Activated CD8-positive, alpha-beta memory T cell treated with anti-CD3 and anti-CD28 coated beads, Interleukin-2, amount 50 U/mL, for 48 hours (primary cell): ENCODE measurements around the gene UVSSA.
A peak's percentile ranks its signal among the peaks of the same experiment; 100 is the strongest.

Source experiments
- DNase-seq: peaks from one replicate; pipeline ENCODE4 v3.0.0-alpha.2; 2020

Gene UVSSA, protein sequence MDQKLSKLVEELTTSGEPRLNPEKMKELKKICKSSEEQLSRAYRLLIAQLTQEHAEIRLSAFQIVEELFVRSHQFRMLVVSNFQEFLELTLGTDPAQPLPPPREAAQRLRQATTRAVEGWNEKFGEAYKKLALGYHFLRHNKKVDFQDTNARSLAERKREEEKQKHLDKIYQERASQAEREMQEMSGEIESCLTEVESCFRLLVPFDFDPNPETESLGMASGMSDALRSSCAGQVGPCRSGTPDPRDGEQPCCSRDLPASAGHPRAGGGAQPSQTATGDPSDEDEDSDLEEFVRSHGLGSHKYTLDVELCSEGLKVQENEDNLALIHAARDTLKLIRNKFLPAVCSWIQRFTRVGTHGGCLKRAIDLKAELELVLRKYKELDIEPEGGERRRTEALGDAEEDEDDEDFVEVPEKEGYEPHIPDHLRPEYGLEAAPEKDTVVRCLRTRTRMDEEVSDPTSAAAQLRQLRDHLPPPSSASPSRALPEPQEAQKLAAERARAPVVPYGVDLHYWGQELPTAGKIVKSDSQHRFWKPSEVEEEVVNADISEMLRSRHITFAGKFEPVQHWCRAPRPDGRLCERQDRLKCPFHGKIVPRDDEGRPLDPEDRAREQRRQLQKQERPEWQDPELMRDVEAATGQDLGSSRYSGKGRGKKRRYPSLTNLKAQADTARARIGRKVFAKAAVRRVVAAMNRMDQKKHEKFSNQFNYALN

DNA sequence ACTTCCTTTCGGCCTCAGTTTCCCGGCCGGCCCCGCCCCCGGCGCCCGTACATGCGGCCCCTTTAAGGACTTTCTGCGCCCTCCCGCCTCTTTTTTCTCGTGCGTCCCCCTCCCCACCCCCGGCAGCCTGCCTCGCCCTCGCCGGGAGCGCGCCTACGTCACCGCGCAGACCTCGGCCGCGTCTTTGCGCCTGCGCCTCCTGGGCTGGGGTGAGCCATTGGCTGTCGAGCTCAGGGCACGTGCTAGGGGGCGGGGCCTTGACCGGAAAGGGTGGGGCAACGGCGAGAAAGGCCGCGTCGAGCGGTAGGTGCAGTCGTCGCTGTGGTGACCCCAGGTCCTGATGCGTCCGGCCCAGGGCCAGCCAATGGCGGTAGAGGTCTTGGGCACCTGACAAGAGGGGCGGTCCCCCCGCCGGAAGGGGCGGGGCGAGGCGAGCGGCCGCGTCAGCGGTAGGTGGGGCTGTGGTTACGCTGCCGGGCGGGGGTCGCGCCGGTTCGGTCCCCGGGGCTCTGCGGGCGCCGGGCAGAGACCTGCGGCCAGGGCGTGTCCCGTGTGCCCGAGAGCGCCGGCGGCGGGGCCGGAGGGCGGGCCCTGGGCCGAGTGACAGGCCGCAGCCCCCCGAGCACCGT is at the start of gene UVSSA:
Gene UVSSA, plus strand, starts transcription at position 428 of the 629 bp plus-strand sequence. CDS start 884 bp downstream, outside the sequence.
- peak; percentile 100 for DNase-seq

DNA sequence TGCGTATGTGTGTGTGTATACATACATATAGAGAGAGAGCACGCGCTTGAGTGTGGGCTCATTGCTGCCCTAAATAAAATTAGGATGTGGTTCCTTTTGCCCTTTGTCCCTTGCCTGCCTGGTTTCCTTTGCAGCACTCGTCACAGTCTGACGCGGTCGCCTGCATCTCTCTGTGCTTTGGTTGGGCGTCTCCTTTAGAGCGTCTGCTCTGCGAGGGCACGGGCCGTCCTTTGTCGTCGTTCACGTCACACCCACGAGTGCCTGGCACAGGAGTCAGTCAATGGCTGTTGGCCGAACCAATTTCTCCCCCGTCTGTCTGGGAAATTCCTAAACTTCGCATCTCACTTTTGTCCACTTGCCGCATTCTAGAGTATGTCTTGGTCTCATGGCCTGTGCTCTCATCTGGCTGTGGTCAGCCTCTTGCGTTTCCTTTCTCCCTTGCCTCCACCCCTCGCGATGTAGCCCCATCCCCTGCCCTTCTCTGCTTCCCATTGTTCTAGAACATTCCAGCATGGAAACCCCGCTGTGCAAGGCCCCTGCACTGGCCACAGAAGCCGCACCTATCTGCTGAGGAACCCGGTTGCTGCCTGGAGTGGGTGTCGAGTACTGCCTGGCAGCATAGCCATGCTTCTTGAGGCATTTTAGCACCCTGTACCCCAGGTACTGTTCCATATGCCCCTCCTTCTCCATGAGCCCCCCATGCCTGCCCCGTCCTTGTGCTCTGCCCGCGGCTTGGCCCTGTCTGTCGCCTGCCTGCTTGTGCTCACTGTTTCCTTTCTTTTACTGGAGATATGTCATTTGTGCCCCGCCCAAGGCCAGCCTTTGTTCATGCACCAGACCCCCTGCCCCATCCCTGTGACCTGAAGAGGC is 49.3 kb upstream of the UVSSA start:
- no peak for DNase-seq

DNA sequence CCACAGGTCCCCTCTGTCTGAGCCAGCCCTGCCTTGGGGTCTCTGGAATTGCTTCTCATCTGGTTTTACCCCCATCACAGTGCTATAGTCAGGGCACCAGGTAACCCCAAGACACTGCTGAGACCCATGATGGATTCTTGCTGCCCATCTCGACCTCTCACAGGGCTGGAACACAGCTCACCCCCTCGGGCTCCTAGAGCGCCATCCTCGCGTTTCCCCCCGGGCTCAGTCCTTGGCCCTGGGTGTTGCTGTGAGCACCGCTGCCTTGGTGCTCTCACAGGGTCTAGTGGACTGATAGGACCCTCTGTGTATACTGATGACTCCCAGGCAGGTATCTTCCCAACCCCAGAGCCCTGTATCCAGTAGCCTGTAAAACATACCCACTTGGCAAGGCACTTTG is 48.5 kb upstream of the UVSSA start:
- no peak for DNase-seq

DNA sequence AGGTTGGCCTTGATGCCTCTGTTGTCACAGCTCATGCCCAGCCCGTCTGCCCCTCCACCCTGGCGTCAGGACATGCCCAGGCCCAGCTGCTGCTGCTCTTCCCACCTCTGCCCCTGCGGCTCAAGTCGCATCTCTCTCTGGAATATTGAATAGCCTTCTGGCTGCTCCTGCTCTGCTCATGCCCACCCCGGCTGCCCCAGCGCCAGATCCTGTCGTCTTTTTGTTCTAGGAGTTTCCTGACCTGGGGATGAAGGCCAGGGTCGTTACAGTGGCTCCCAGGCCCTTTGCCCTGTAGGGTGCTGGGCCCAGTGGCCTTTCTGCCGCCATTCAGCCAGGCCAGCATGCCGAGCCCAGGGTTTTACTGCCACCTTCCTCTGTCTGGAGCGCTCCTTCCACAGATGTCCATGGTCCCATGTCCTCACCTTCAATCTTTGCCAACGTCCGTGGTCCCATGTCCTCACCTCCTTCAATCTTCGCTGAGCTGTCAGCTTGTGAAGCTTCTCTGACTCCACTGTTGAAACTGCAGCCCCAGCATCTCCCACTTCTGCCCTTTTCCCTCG is 47.6 kb upstream of the UVSSA start:
- no peak for DNase-seq

DNA sequence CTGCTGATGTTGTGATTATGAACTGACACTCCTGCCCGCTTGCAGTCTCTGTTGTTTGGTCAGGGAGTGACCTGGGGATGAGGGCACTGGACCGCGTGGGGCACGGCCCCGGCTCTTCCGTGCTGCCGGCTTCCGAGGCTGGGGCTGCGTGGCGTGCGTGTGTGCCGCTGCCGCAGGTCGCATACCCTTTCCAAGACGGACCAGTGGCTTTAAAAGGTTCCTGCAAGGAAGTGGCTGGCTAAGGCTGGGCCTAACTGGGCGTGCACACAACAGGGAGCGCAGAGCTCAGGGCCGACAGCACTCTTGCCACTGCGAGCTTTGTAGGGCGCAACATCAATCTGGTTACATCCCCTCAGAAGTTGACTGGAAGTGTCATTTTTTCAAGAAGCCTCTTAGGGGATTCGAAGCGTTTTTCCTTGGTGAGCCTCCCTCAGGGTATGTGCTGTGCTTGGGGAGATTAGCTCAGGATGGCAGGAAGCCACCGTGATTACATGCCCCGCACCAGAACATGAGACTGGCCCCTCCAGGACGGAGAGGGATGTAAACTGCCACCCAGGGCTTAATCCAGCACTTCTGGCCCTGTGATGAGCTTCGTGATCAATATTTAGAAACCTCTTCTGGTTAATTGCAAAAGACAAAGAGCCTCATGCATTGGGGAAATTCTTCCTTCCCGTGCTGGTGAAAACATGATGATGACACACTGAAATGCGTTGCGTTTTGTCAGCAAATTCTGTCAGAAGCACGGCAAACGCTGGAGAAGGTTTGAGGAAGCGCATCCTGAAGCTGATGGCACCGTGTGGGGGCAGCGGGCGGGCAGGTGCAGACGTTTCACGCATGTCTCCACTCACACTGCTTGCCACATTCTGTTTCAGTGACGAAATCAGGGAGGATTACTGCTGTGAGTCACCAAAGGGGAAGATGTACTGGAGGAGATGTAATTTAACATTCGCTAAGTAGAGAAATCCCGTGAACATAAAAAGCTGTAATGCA is 46.2 kb upstream of the UVSSA start:
- DNase-seq = no peak

DNA sequence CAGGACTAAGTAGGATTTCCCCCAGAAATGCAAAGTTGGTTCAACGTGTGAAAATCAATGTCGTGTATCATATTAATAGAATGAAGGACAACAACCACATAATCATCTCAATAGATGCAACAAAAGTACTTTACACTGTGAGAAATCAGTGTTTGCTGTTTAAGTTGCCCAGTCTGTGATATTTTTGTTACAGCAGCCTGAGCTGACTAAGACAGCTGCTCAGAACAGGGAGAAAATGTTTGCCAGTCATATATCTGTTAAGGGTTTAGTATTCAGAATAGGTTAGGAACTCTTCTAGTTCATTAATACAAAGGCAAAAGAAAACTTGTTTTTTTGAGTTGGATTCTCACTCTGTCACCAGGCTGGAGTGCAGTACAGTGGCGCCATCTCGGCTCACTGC is 44.8 kb upstream of the UVSSA start:
- no peak for DNase-seq

DNA sequence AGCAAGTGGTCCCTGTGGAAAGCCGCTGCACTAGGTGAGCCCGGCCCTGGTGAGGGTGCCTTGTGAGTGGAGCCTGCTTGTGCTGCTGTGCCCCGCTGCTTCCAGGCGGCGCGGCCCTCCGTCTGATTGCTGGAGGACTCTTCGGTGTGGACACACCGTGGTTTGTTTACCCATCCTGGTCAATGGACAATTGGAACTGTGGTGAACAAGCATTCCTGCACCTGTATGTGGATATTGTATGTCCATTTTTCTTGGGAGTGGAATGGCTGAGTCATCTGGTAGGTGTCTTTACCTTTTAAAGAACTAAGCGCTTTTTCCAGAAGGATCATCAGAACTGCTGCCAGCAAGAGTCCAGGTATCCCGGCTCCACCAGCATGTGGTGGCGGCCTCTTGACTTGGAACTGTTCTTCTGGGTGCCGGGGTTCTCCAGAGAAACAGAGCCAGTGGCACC is 41.7 kb upstream of the UVSSA start:
- no peak for DNase-seq

DNA sequence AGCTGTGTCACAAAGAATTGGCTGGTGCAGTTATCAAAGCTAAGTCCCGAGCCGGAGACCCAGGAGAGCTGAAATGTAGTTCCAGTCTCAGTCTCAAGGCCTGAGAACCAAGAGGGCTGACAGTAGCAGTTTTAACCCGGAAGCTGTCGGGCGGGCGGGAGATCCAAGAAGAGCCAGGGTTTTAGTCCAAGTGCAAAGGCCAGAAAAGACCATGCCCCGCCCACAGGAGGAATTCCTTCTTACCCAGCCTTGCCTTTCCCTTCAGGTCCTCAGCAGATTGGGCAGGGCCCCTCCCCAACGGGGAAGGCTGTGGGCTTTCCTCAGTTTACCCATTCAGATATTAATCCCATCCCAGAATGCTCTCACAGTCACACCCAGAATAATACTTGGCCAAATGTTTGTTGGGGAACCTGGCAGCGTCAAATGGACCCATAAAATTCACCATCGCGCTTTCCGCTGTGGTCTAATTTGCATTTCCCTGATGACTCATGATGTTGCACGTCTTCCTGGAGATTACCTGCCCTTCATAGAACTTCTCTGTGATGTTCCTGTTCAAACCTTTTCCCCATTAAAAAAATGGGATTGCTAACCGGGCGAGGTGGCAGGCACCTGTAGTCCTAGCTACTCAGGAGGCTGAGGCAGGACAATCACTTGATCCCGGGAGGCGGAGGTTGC is 41.1 kb upstream of the UVSSA start:
- no peak for DNase-seq

DNA sequence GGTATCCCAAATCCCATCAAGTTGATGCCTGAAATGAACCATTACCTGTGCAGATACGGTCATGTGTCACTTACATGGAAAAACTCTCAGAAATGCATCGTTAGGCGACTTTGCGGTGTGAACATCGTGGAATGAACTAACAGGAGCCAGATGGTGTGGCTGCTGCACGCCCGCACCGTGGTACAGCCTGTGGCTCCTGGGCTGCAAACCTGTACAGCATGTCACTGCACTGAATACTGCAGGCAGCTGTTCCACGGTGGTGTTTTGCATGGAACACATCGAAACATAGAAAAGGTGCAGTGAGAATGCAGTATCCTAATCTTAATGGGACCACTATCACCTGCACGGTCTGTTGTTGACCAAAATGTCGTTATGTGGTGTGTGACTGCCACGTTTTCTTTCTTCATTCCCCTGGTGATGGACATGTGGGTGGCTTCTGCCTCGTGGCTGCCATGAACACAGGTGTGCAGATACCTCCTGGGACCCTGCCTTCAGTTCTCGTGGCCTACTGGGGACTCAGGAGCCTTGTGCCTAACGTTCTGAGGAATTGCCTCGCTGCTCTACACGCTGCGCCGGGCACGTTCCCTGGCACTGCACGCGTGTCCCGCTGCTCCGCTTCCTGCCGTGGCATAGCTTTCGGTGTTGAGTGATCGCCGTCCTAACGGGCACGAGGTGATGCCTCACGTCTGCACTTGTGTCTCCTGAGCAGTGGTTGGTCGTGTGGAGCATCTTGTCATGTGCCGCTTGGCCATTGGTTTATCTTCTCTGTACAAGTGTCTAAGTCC is 38.9 kb upstream of the UVSSA start:
- no peak for DNase-seq

DNA sequence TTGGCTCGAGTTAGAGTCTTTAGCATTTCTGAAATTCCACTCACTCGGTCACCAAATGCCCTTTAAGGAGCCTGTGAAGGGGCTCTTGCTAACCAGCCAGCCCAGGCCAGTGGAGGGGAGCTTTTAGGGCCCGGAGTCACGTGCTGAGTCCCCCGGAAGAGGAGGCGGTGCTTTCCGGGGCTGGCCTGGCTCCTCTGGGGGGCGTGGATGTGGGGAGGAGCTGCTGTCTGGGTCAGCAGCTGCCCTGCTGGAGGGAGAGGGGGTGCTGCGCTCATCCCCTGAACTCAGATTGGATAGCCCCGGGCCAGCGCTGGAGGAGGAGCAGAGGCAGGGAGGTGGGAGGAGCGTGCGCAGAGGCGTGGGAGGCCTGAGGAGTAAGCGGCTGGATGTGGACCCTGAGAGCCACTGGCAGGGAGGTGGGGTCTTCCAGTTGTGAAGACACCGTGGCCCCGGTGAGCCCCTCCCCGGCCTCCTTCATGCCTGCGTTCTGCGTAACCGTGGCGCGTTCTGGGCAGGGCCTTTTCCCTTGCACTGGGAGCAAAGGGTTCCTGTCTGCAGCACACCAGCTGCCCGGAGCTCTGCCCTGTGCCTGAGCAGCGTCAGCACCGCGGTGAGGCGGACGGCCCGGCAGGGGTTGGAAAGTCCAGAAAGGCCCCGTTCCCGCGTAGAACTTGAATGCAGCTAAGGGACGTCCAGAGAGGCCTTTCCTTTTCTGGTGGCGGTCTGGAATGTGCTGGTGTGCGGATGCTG is 37.6 kb upstream of the UVSSA start:
- peak; percentile 78 for DNase-seq

DNA sequence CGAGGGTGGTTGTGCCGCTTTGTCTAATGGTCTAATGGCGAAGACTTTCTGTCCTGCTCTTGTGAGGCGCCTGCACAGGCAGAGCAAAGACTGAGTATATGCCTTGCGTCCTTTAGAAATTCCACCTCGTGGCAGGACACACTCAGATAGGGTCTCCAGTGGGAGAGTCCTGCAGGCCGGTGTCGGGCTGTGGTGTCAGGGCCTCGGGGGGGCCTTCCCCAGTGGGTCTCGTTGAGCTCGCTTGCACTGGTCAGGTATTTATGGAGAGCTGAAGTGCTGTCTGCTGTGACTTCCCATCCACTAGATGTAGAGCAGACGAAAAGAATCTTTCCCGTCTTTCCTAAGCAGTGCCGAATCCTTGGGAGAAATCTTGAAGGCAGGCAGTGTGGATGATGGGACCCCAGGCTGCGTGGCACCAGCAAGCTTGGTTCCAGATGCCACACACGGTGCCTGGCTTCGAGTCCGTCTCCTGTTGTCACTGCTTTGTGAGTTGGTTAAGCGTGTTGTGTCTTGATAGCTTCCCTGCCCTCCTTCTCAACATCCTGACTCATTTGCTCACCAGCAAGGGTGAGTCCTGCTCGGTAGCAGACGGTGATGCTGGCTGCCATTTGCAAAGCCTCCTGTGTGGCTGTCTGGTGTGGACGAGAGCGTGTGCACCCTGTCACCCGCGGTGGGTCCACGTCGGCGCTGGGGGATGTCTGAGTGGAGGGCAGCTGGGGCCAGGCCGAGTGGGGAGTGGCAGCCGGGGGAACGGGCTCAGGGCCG is 36.8 kb upstream of the UVSSA start:
- no peak for DNase-seq

DNA sequence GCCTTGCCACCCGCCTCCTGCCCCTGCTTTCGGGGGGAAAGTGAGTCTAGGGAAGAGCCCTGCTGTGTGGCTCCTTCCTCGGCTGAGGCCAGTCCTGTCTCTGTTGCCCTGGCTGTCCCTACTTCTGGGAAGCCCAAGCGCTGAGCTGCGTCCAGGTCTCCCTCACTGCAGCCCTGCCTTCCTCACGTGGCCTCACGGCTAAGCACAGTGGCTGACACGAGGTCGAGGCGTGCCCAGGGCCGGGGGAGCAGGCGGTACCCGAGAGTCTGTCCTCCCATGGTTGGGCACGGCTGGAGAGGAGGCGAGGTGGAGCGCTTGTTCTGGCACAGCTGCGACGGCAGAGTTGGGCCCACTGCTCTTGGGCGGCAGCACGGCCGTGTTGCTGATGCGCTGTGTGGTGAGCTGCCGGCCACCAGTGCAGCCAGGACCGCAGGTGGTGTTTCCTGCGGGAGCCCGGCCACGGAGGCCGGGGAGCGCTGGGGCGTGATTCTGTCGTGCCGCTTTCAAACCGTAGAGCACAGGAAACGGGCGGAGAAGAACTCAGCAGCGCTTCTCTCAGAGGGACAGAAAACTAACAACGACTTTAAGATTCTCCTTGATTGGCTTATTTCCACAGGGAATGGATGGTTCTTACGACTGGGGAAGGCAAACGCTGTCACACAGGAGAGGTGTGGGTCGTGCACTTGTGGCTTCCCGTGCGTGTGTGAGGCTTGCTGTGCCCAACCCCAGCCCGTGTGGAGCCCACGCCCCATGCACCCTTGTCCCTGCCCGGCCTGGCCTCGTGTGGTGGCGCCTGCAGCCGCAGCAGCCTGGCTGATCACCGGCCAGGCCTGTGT is 36.0 kb upstream of the UVSSA start:
- DNase-seq = no peak

DNA sequence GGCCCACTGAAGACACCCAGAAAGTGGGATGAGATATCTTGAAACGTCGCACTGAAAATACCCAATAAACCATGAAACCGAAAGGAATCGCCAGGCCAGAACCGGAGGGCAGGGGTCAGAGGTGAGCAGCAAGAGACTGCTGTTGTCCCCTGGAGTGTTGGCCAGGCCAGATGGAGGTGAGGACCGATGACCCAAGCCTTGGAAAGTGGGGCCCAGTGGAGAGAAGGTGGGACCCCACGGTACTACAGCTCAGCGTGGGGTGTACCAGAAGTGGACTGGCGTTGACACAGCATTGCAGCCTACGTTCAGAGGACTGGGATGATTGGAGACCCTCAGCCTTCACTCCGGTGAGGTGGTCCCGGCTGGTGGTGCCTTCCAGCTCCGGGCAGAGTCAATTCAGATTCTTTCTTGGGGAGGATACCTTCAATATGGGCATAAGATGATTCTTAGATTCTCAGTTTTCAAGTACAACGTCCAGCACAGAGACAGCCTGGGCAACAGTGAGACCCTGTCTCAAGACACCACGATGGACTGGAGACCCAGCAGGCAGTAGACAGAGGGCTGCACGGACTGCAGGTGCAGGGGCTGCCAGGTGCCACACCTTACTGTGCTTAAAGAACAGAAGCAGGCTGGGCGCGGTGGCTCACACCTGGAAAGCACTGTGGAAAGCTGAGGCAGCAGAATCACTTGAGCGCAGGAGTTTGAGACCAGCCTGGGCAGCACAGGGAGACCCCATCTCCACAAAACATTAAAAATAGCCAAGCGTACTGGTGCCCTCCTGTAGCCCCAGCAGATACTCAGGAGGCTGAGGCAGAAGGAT is 34.0 kb upstream of the UVSSA start:
- no peak for DNase-seq

DNA sequence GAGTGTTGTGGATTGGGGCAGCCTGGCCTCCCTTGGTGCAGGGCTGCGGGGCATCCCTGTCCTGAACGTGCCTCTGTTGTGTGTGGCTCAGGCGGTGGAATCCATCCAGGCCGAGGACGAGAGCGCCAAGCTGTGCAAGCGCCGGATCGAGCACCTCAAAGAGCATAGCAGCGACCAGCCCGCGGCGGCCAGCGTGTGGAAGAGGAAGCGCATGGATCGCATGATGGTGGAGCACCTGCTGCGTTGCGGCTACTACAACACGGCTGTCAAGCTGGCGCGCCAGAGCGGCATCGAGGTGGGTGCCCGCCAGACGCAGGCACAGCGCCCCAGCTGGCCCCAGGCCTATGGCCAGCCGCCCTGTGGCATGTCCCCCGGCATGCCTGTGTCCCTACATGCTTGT is 31.7 kb upstream of the UVSSA start:
- no peak for DNase-seq

DNA sequence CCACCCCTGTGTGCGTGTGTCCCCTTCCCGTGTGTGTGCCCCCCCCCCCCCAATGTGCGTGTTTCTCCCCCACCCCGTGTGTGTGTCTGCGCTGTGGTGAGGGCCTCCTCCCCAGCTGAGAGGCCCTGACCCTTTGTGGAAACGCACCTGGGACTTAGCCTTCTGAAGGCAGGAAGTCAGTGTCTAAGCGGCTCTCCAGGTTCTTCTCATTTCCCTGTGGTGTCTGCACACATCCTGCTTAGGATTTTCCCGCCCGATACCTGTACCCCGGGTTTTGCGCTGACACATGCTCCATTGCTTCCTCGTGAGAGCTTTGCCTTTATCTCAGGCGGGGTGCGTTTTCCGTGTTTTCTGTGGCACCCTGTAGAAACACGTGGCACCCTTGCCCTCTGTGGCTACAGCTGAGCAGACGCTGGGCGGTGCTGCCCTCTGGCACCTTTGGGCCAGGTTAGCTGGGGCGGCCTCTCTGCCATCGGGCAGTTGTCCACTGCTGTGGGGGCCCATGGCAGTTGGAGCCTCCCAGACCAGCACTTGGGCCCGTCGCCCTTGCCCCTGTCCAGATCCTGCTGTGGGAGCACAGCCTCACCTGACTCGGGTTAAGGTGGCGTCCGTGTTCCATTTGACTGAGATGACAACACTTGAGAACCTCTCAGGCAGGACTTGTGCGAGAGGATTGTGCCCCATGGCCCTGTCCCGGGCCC is 31.0 kb upstream of the UVSSA start:
- DNase-seq = no peak
